Astrocyte (in vitro differentiated cells and primary cell): Measurements from ENCODE around the gene HOXD11. TPM values are rescaled to one million over a fixed set of nuclear protein-coding genes. Genes with fewer than 3 reads are reported as not detected.
A peak's percentile ranks its signal among the peaks of the same experiment; 100 is the strongest.

ENCODE experiments used
- DNase-seq: peaks from one replicate; pipeline ENCODE4 v3.0.0-alpha.2; 2010; ENCODE audit warnings: low read depth
- FAIRE-seq: peaks from 2 replicates; lab custom pipeline; 2011; peaks lifted over from hg19 to GRCh38; lab: Jason Lieb, UNC
- H2AFZ ChIP-seq: 2 replicates; pipeline ENCODE4 v1.6.0; 2012; ENCODE audit warnings: low read depth, low read length, inconsistent platforms
- H3K27ac ChIP-seq: 2 replicates; pipeline ENCODE4 v1.5.1; 2011; ENCODE audit warnings: low read depth, low read length, inconsistent platforms
- H3K27me3 ChIP-seq: 2 replicates; pipeline ENCODE4 v1.6.0; 2011; ENCODE audit warnings: low read length, inconsistent platforms; ENCODE audit not compliant: insufficient read depth
- H3K36me3 ChIP-seq: 2 replicates; pipeline ENCODE4 v1.5.1; 2011; ENCODE audit warnings: low read length, inconsistent platforms; ENCODE audit not compliant: insufficient read depth
- H3K4me1 ChIP-seq: 2 replicates; pipeline ENCODE4 v1.5.1; 2011; ENCODE audit warnings: low read length, inconsistent platforms; ENCODE audit not compliant: insufficient read depth
- H3K4me2 ChIP-seq: 2 replicates; pipeline ENCODE4 v1.6.0; 2012; ENCODE audit warnings: low read length, inconsistent platforms
- H3K4me3 ChIP-seq: 2 replicates; pipeline ENCODE4 v1.5.1; 2011; ENCODE audit warnings: low read depth, mild to moderate bottlenecking, low read length, inconsistent platforms; ENCODE audit not compliant: insufficient read depth
- H3K79me2 ChIP-seq: 2 replicates; pipeline ENCODE4 v1.6.0; 2012; ENCODE audit warnings: mild to moderate bottlenecking, low read length, inconsistent platforms; ENCODE audit not compliant: insufficient read depth
- H3K9ac ChIP-seq: 2 replicates; pipeline ENCODE4 v1.6.0; 2012; ENCODE audit warnings: mild to moderate bottlenecking, low read length, inconsistent platforms
- H3K9me3 ChIP-seq: 2 replicates; pipeline ENCODE4 v1.5.1; 2012; ENCODE audit warnings: low read depth, mild to moderate bottlenecking, low read length, inconsistent platforms; ENCODE audit not compliant: insufficient read depth
- H4K20me1 ChIP-seq: 2 replicates; pipeline ENCODE4 v1.6.0; 2012; ENCODE audit warnings: low read length, inconsistent platforms; ENCODE audit not compliant: insufficient read depth
- H3K27ac Mint-ChIP-seq: one replicate; pipeline ENCODE4 v1.8.0; 2021; ENCODE audit warnings: mild to moderate bottlenecking, mixed read lengths; ENCODE audit not compliant: unreplicated experiment
- H3K27me3 Mint-ChIP-seq: one replicate; pipeline ENCODE4 v1.8.0; 2021; ENCODE audit warnings: low read depth, mixed read lengths; ENCODE audit not compliant: unreplicated experiment
- H3K36me3 Mint-ChIP-seq: one replicate; pipeline ENCODE4 v1.8.0; 2021; ENCODE audit warnings: low read depth, mixed read lengths; ENCODE audit not compliant: unreplicated experiment
- H3K4me1 Mint-ChIP-seq: one replicate; pipeline ENCODE4 v1.8.0; 2021; ENCODE audit warnings: low read depth, mixed read lengths; ENCODE audit not compliant: unreplicated experiment
- H3K4me3 Mint-ChIP-seq: one replicate; pipeline ENCODE4 v1.8.0; 2021; ENCODE audit warnings: mild to moderate bottlenecking, moderate library complexity, mixed read lengths; ENCODE audit not compliant: unreplicated experiment
- H3K9me3 Mint-ChIP-seq: one replicate; pipeline ENCODE4 v1.8.0; 2021; ENCODE audit warnings: mild to moderate bottlenecking, mixed read lengths; ENCODE audit not compliant: unreplicated experiment
- EZH2 ChIP-seq: IDR thresholded peaks from 2 replicates; pipeline ENCODE4 v1.6.1; 2012; ENCODE audit warnings: mild to moderate bottlenecking, low read length, inconsistent platforms; ENCODE audit not compliant: insufficient read depth
- total RNA-seq: library from RNA; stranded (reverse); gene quantifications from 2 replicates; pipeline ENCODE4 v1.2.1, GENCODE V29; 2021
- TF ChIP-seq, protein P1 (sequence below): IDR thresholded peaks from 2 replicates; pipeline ENCODE4 v1.5.1; 2011; ENCODE audit warnings: low read depth, mild to moderate bottlenecking, inconsistent platforms, low read length, moderate library complexity; ENCODE audit not compliant: insufficient read depth

The HOXD11 gene
- total RNA-seq, 1 donor from 2014 or later, result not detected

DNA sequence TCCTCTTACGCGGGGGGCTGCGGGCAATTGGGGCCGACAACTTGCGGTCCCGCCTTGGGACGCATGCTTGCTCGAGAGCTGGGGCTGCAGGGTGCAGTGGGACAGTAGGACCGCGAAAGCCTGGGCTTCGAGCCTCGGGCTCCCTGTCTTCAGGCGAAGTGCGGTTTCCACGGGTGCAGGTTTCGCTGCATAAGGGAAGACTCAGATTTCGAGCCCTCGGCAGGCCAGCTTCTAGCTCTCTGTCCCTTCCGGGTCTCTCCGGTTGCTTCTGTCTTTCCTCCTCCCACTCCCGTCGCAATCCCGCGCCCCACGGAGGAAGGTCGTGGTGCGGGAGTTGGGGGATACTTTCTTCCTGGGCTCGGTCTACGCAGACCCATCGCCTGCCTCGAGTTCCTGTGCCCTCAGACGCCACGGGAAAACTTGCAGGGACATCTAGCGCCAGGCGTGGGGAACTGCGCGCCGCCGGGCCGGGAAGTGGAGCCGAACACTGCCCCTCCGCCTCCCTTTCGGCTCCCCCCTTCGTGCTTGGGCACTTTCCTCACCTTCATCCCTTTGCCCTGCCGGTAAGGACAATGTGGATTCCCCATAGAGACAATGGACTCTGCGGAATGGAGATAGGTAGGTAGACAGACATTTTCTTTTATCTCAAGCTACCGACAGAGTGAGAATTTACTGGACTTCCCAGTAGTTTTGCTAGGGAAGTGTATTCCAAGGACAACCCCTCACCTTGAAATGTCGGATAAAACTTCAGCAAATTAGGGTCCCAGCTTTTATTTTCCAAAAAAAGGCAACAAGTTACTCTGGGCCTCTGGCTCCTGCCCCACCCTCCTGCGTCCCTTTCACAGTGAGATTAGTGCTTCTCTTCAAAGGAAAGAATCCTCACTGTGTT lies 18.8 kb upstream of the HOXD11 start:
- Histone ChIP-seq H3K4me3 (peak overlapping the region; percentile 21), H3K9me3 (peaks cover 3% of the 10 kb centered on the region), H3K27me3 (peaks cover 94% of the 10 kb centered on the region), H3K79me2 (no peaks in the 10 kb centered on the region), H3K4me1 (no peaks in the 10 kb centered on the region), H3K27ac (no peak overlapping the region), H3K4me2 (peak overlapping the region; percentile 76), H3K36me3 (no peaks in the 10 kb centered on the region), H3K9ac (no peak overlapping the region), H4K20me1 (peaks cover 12% of the 10 kb centered on the region), H2AFZ (peak overlapping the region; percentile 75)
- FAIRE-seq, result no peak
- TF ChIP-seq, protein P1, sequence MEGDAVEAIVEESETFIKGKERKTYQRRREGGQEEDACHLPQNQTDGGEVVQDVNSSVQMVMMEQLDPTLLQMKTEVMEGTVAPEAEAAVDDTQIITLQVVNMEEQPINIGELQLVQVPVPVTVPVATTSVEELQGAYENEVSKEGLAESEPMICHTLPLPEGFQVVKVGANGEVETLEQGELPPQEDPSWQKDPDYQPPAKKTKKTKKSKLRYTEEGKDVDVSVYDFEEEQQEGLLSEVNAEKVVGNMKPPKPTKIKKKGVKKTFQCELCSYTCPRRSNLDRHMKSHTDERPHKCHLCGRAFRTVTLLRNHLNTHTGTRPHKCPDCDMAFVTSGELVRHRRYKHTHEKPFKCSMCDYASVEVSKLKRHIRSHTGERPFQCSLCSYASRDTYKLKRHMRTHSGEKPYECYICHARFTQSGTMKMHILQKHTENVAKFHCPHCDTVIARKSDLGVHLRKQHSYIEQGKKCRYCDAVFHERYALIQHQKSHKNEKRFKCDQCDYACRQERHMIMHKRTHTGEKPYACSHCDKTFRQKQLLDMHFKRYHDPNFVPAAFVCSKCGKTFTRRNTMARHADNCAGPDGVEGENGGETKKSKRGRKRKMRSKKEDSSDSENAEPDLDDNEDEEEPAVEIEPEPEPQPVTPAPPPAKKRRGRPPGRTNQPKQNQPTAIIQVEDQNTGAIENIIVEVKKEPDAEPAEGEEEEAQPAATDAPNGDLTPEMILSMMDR, result peak; percentile 44
- TF ChIP-seq EZH2, result peak; percentile 86
- H3K4me3 Mint-ChIP-seq, result peak overlapping the region; percentile 85
- H3K9me3 Mint-ChIP-seq, result peaks cover 39% of the 10 kb centered on the region
- H3K4me1 Mint-ChIP-seq, result no peaks in the 10 kb centered on the region
- H3K27me3 Mint-ChIP-seq, result peaks cover 90% of the 10 kb centered on the region
- no peak overlapping the region for H3K27ac Mint-ChIP-seq
- no peak for DNase-seq
- H3K36me3 Mint-ChIP-seq, result peaks cover 2% of the 10 kb centered on the region

DNA sequence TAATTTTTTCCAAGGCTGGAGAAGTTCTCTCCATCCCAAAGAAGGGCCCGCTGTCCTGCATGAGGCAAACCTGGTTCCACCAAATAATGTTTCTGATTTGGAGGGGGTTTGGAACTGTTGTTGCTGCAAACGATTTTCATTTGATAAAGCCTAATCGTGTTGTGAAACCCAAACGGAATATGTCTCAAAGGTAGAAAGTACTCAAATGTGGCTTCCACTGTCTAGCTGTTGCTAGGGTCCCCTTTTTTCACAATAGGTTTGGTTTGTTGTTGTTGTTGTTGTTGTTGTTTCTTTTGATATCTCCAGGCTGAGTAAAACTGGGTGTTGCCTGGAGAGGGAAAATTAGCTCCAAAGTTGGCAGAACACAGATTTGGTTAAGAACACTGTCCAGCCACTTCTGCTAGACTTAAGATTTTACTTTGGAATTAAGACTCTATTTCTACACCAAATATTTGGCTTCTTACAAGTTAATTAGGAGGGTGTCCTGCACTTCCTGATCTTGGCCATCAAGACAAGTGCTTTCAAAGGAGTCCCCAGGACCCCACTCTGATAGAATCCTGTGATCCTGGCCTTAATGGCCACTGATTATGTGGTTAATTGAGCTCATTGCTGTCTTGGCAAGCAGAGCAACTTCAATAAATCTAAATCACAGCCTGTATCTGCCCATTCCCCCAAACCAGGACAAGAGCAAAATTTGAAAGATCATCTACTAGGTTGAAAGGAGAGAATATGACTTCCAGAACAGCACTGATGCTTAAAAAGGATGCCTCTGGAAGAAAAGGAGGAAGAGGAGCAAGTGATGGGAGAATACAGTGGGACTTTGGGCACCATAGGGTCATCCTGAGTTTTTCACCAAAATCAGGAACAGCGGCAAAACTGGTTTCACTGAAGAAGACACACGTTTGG lies 17.9 kb upstream of the HOXD11 start:
- peaks cover 39% of the 10 kb centered on the region for H3K9me3 Mint-ChIP-seq
- peaks cover 94% of the 10 kb centered on the region for H3K27me3 ChIP-seq
- H3K27ac Mint-ChIP-seq, result no peak overlapping the region
- H3K36me3 Mint-ChIP-seq, result peaks cover 5% of the 10 kb centered on the region
- no peak for DNase-seq
- H3K4me1 ChIP-seq, result no peaks in the 10 kb centered on the region
- H3K79me2 ChIP-seq, result no peaks in the 10 kb centered on the region
- TF ChIP-seq, protein P1, result no peak
- TF ChIP-seq EZH2, result no peak
- H3K9ac ChIP-seq, result no peak overlapping the region
- H3K27me3 Mint-ChIP-seq, result peaks cover 90% of the 10 kb centered on the region
- H3K4me2 ChIP-seq, result no peak overlapping the region
- H4K20me1 ChIP-seq, result peaks cover 12% of the 10 kb centered on the region
- no peak overlapping the region for H3K4me3 Mint-ChIP-seq
- no peak for FAIRE-seq
- no peak overlapping the region for H2AFZ ChIP-seq
- H3K27ac ChIP-seq, result no peak overlapping the region
- no peak overlapping the region for H3K4me3 ChIP-seq
- H3K9me3 ChIP-seq, result peaks cover 3% of the 10 kb centered on the region
- no peaks in the 10 kb centered on the region for H3K4me1 Mint-ChIP-seq
- H3K36me3 ChIP-seq, result no peaks in the 10 kb centered on the region
